Neuronal stem cell (in vitro differentiated cells): ENCODE results near the gene DET1.
A peak's percentile ranks its signal among the peaks of the same experiment; 100 is the strongest.
"Not testable (repeated sequence)": the region's sequence is repeated elsewhere in the genome, so short reads cannot be mapped to it uniquely, and the experiment has no call there.

Source experiments
- DNase-seq: peaks from one replicate; pipeline ENCODE4 v3.0.0-alpha.2; 2013; ENCODE audit warnings: low spot score
- H2AFZ ChIP-seq: one replicate; pipeline ENCODE4 v1.6.1; 2013; ENCODE audit warnings: mild to moderate bottlenecking, low read length, inconsistent platforms
- H2AK5ac ChIP-seq: 2 replicates; pipeline ENCODE4 v1.6.1; 2013; ENCODE audit warnings: low read depth, mild to moderate bottlenecking, inconsistent platforms, low read length, moderate library complexity, mixed read lengths
- H2BK120ac ChIP-seq: 2 replicates; pipeline ENCODE4 v1.6.1; 2013; ENCODE audit warnings: low read depth, mild to moderate bottlenecking, inconsistent platforms, low read length, moderate library complexity, mixed read lengths
- H2BK12ac ChIP-seq: one replicate; pipeline ENCODE4 v1.6.1; 2013; ENCODE audit warnings: low read length, inconsistent platforms
- H2BK15ac ChIP-seq: 2 replicates; pipeline ENCODE4 v1.6.1; 2013; ENCODE audit warnings: mild to moderate bottlenecking, low read length, inconsistent platforms, mixed read lengths
- H2BK5ac ChIP-seq: one replicate; pipeline ENCODE4 v1.6.1; 2013; ENCODE audit warnings: inconsistent platforms, mild to moderate bottlenecking, low read length, moderate library complexity
- H3K14ac ChIP-seq: one replicate; pipeline ENCODE4 v1.6.1; 2013; ENCODE audit warnings: low read length, inconsistent platforms
- H3K18ac ChIP-seq: 2 replicates; pipeline ENCODE4 v1.6.1; 2013; ENCODE audit warnings: low read length, inconsistent platforms
- H3K23ac ChIP-seq: 2 replicates; pipeline ENCODE4 v1.6.1; 2013; ENCODE audit warnings: low read depth, mild to moderate bottlenecking, mixed read lengths, low read length, inconsistent platforms; ENCODE audit not compliant: poor library complexity
- H3K27ac ChIP-seq: replicated peaks from 3 replicates; pipeline ENCODE4 v1.5.1; 2013; ENCODE audit warnings: low read length, inconsistent platforms
- H3K27me3 ChIP-seq, 3 experiments: 2 replicates each; pipeline ENCODE4 v1.6.1; 2013; ENCODE audit warnings: low read length in 3 of 3, mild to moderate bottlenecking in 2 of 3, inconsistent platforms in 1 of 3, low read depth in 1 of 3, mixed read lengths in 1 of 3, moderate library complexity in 1 of 3; ENCODE audit not compliant: control insufficient read depth in 3 of 3, insufficient read depth in 3 of 3
- H3K36me3 ChIP-seq, 2 donors: replicated peaks in 1 of 2; 2 replicates each; pipeline ENCODE4 v1.6.1; 2013; ENCODE audit warnings: low read length in 2 of 2; ENCODE audit not compliant: control insufficient read depth in 2 of 2, insufficient read depth in 2 of 2
- H3K4ac ChIP-seq: 2 replicates; pipeline ENCODE4 v1.6.1; 2013; ENCODE audit warnings: inconsistent platforms, mild to moderate bottlenecking, low read length, moderate library complexity
- H3K4me1 ChIP-seq, 2 donors: 1 replicate in 1 of 2; 2 replicates in 1 of 2; pipeline ENCODE4 v1.6.1; 2013; ENCODE audit warnings: low read length in 2 of 2, low read depth in 1 of 2; ENCODE audit not compliant: control insufficient read depth in 2 of 2, insufficient read depth in 1 of 2
- H3K4me2 ChIP-seq: one replicate; pipeline ENCODE4 v1.6.1; 2013; ENCODE audit warnings: mild to moderate bottlenecking, low read length, inconsistent platforms; ENCODE audit not compliant: insufficient read depth, poor library complexity, severe bottlenecking
- H3K4me3 ChIP-seq, 2 donors: 2 replicates each; pipeline ENCODE4 v1.5.1; 2013; ENCODE audit warnings: low read length in 2 of 2, mild to moderate bottlenecking in 2 of 2, inconsistent platforms in 1 of 2, moderate library complexity in 1 of 2
- H3K79me1 ChIP-seq: one replicate; pipeline ENCODE4 v1.6.1; 2013; ENCODE audit warnings: low read depth, mild to moderate bottlenecking, inconsistent platforms, low read length, moderate library complexity
- H3K9ac ChIP-seq: one replicate; pipeline ENCODE4 v1.6.1; 2013; ENCODE audit warnings: mild to moderate bottlenecking, low read depth, low read length, inconsistent platforms; ENCODE audit not compliant: poor library complexity
- H3K9me3 ChIP-seq, 2 donors: replicated peaks in 1 of 2; 2 replicates each; pipeline versions ENCODE3 to v1.6.1; 2013; ENCODE audit warnings: low read length in 2 of 2, mild to moderate bottlenecking in 2 of 2, inconsistent platforms in 1 of 2, low read depth in 1 of 2, mixed read lengths in 1 of 2, moderate library complexity in 1 of 2; ENCODE audit not compliant: control insufficient read depth in 2 of 2, insufficient read depth in 1 of 2
- H4K8ac ChIP-seq: one replicate; pipeline ENCODE4 v1.6.1; 2013; ENCODE audit warnings: low read depth, mild to moderate bottlenecking, inconsistent platforms, low read length, moderate library complexity
- H4K91ac ChIP-seq: one replicate; pipeline ENCODE4 v1.6.1; 2013; ENCODE audit warnings: low read length, low read depth, mild to moderate bottlenecking, inconsistent platforms; ENCODE audit not compliant: poor library complexity
- WGBS, 2 donors: extraction: QIAGEN DNeasy Blood & Tissue Kit; methylation state at CpG; one replicate each; pipeline ENCODE4 v1.1.7; 2013; ENCODE audit warnings: missing lambda C conversion rate in 2 of 2, mixed read lengths in 1 of 2; ENCODE audit not compliant: insufficient read length in 2 of 2, insufficient replicate concordance in 1 of 2; ENCODE audit errors: extremely low coverage in 2 of 2; 5-methylcytosine and 5-hydroxymethylcytosine counted together

DET1 gene

DNA sequence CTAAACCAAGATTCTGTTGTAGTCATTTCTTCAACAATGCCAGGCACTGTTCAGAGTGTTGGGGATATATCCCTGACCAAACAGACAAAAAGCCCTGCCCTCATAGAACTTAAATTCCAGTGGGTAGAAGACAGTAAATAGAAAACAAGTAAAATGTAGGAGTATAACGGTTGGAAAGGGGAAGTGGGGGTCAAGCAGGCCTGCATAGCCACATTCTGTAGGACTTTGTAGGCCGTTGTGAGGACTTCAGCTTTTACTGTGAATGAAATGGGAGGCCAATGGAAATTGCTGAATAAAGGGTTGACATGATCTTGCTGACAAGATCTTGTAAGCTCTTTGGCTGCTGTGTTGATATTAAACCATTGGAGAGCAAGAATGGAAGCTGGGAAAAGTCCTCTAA is 77.2 kb downstream of the DET1 start:
- no peak overlapping the region for H2BK120ac ChIP-seq
- H2BK12ac ChIP-seq: no peak overlapping the region
- H3K79me1 ChIP-seq: no peaks in the 10 kb centered on the region
- no peaks in the 10 kb centered on the region for H3K27me3 ChIP-seq
- H3K36me3 ChIP-seq: peaks cover 9 to 50% of the 10 kb centered on the region in 2 donors
- WGBS, 2 donors: 100% methylated on average over 1 of the region's 2 CpGs; no CpG with 5 or more reads in 1 of the 2 donors
- H3K4me2 ChIP-seq: no peak overlapping the region
- H4K91ac ChIP-seq: no peak overlapping the region
- no peaks in the 10 kb centered on the region for H3K9me3 ChIP-seq
- peaks cover 5% of the 10 kb centered on the region in 2 donors for H3K4me1 ChIP-seq
- no peak overlapping the region for H3K4ac ChIP-seq
- H4K8ac ChIP-seq: no peak overlapping the region
- no peak for DNase-seq
- H3K14ac ChIP-seq: no peak overlapping the region
- H2AFZ ChIP-seq: no peak overlapping the region
- H3K4me3 ChIP-seq: no peak overlapping the region
- H3K18ac ChIP-seq: no peak overlapping the region
- no peak overlapping the region for H3K27ac ChIP-seq
- H2BK15ac ChIP-seq: no peak overlapping the region
- no peak overlapping the region for H3K9ac ChIP-seq
- H3K23ac ChIP-seq: no peak overlapping the region
- no peak overlapping the region for H2BK5ac ChIP-seq
- H2AK5ac ChIP-seq: no peak overlapping the region

DNA sequence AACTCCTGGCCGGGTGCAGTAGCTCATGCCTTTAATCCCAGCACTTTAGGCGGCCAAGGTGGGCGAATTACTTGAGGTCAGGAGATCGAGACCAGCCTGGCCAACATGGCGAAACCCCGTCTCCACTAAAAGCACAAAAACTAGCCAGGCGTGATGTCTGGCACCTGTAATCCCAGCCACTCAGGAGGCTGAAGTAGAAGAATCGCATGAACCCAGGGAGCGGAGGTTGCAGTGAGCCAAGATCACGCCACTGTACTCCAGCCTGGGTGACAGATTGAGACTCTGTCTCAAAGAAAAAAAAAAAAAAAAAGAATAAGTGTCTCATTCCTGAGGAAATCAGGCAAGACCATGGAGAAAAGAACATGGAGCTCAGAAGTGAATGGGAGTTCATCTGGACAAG is 77.8 kb downstream of the DET1 start:
- not testable (repeated sequence) for H4K8ac ChIP-seq, H3K9me3 ChIP-seq, H3K9ac ChIP-seq, H2BK5ac ChIP-seq, H2AFZ ChIP-seq, H2BK120ac ChIP-seq, H3K4me1 ChIP-seq, H3K4me2 ChIP-seq, DNase-seq, H2BK15ac ChIP-seq, H4K91ac ChIP-seq, H2AK5ac ChIP-seq, H3K18ac ChIP-seq, H3K79me1 ChIP-seq, H3K14ac ChIP-seq, H3K27ac ChIP-seq, H3K4ac ChIP-seq, H2BK12ac ChIP-seq, H3K27me3 ChIP-seq, H3K23ac ChIP-seq
- Histone ChIP-seq H3K36me3 (peaks cover 11 to 54% of the 10 kb centered on the region in 2 donors), H3K4me3 (peak overlapping the region in 1 of 2 donors; percentile 88)
- WGBS, 2 donors: no CpG with 5 or more reads among the region's 10 CpGs

DNA sequence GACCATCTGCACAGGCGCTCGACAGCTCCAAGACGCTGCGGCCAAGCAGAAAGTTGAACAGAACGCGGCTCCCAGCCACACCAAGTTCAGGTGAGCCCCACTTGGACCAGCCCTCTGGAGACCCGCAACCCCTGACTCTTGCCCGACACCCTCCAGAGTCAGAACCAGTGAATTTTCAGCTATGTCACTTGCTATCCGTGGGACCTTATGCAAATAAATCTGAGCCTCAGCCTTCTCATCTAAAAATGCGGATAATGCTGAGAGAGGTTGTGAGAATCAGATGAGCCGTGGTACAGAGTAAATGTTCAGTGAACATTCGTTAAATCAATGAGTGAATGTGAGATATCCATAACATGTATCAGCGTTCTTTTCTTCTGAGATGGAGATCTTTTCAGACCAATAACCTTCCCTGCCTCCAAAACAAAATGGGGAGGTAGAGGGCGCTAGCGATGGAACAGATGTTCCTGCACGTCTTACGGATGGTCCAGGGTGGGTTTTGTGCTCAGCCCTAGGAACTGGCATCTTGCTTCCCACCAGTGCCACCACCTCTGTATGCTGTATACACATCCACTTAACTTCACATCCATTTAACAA is 78.4 kb downstream of the DET1 start:
- no peak overlapping the region for H3K4ac ChIP-seq
- H4K91ac ChIP-seq: no peak overlapping the region
- peak overlapping the region; percentile 59 for H2AK5ac ChIP-seq
- no peak overlapping the region for H3K14ac ChIP-seq
- no peaks in the 10 kb centered on the region for H3K9me3 ChIP-seq
- no CpG with 5 or more reads among the region's 17 CpGs for WGBS, 2 donors
- no peaks in the 10 kb centered on the region for H3K27me3 ChIP-seq
- H2BK12ac ChIP-seq: no peak overlapping the region
- DNase-seq: no peak
- peak overlapping the region; percentile 73 for H3K18ac ChIP-seq
- H2BK120ac ChIP-seq: no peak overlapping the region
- H4K8ac ChIP-seq: peak overlapping the region; percentile 4
- peaks cover 13 to 54% of the 10 kb centered on the region in 2 donors for H3K36me3 ChIP-seq
- H3K9ac ChIP-seq: peak overlapping the region; percentile 98
- H3K4me1 ChIP-seq: peaks cover 5% of the 10 kb centered on the region in 2 donors
- H3K23ac ChIP-seq: no peak overlapping the region
- peak overlapping the region; percentile 88 to 93 for H3K4me3 ChIP-seq
- no peak overlapping the region for H2BK15ac ChIP-seq
- peak overlapping the region; percentile 94 for H2AFZ ChIP-seq
- H3K4me2 ChIP-seq: peak overlapping the region; percentile 79
- H3K79me1 ChIP-seq: no peaks in the 10 kb centered on the region
- no peak overlapping the region for H3K27ac ChIP-seq
- no peak overlapping the region for H2BK5ac ChIP-seq

DNA sequence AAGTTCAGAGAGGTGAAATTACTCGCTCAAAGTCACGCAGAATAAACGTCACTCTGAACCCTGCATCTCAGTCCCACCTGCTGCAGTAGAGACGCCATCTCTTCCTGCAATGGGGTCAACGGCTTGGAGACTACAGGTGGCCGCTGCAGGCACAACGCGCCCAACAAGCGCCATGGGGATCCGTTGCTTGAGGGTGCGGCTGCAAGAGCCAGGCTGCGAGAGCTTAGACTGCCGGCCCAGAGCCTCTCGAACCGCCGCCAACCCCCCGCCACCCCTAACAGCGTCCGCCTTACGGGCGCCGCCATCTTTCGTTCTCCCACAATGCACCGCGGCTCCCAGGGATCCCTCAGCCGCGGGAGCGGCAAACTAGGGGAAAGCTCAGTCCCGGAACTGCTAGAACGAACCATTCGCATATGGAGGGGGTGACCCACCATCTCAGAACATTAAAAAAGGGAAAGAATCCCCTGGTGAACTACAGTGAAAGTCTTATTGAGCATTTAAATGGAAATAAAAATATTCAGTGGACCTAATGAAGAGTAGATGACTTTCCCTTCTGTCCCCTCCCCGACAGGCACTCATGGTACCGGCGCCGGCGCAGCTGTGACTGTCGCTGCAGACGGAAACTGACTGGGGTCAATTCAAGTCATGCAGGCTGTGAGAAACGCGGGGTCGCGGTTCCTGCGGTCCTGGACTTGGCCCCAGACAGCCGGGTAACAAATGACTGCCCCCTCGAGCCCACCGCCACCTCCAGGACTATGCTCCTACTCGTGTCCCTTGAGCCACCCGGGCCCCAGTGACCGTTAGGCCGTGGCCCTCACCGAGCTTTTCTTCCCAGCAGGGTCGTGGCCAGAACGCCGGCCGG is 79.2 kb downstream of the DET1 start, which contains the start of the genes MRPL46 and MRPS11:
Gene MRPL46 (minus strand): TSS at position 316 of the 862 bp plus-strand sequence. CDS start 11 bp downstream, at position 305.
Gene MRPS11 (plus strand): TSS at position 636 of the 862 bp plus-strand sequence. CDS start 10 bp downstream, at position 646.
- no CpG with 5 or more reads among the region's 55 CpGs for WGBS, 2 donors

More for the DNA sequence above, 79.2 kb downstream of the DET1 start, which contains the start of the genes MRPL46 and MRPS11:
- peak within 1 kb of the TSS; percentile 83 for H3K4me2 ChIP-seq
- H2AFZ ChIP-seq: peak within 1 kb of the TSS; percentile 94
- peak; percentile 89 for DNase-seq
- peak within 1 kb of the TSS; percentile 98 for H3K9ac ChIP-seq
- no peak within 1 kb of the TSS for H3K4ac ChIP-seq
- H3K4me1 ChIP-seq: peaks cover 5% of the 10 kb centered on the region in 2 donors
- peak within 1 kb of the TSS; percentile 88 to 93 for H3K4me3 ChIP-seq
- peak within 1 kb of the TSS; percentile 88 for H4K8ac ChIP-seq
- H3K18ac ChIP-seq: peak within 1 kb of the TSS; percentile 96
- no peak within 1 kb of the TSS for H2BK120ac ChIP-seq
- H3K36me3 ChIP-seq: peaks cover 16 to 54% of the 10 kb centered on the region in 2 donors
- no peak within 1 kb of the TSS for H3K14ac ChIP-seq
- H3K27me3 ChIP-seq: no peaks in the 10 kb centered on the region
- no peak within 1 kb of the TSS for H2BK12ac ChIP-seq
- H3K27ac ChIP-seq: peak within 1 kb of the TSS; percentile 19
- H2AK5ac ChIP-seq: peak within 1 kb of the TSS; percentile 59
- H2BK15ac ChIP-seq: no peak within 1 kb of the TSS
- no peak within 1 kb of the TSS for H2BK5ac ChIP-seq
- H3K9me3 ChIP-seq: no peaks in the 10 kb centered on the region
- H3K79me1 ChIP-seq: no peaks in the 10 kb centered on the region
- no peak within 1 kb of the TSS for H4K91ac ChIP-seq
- H3K23ac ChIP-seq: peak within 1 kb of the TSS; percentile 66
